ENCODE data around the gene PIP5K1B.

The PIP5K1B gene

GRCh38 chr9:68740561-68740960, 35.5 kb downstream of the PIP5K1B start:
- no peak for DNase-seq

GRCh38 chr9:68741234-68741633, 36.2 kb downstream of the PIP5K1B start:
- no peak for DNase-seq

GRCh38 chr9:68741704-68742332, 36.8 kb downstream of the PIP5K1B start:
- no peak for DNase-seq

- no peak for DNase-seq
Measured at GRCh38 chr9:68742333-68742730, 37.3 kb downstream of the PIP5K1B start.

GRCh38 chr9:68744426-68744825, 39.4 kb downstream of the PIP5K1B start:
- DNase-seq, result no peak

- DNase-seq, result no peak
Measured at GRCh38 chr9:68746525-68746924, 41.5 kb downstream of the PIP5K1B start.

- no peak for DNase-seq
Measured at GRCh38 chr9:68747043-68747533, 42.0 kb downstream of the PIP5K1B start.

GRCh38 chr9:68749135-68749534, 44.1 kb downstream of the PIP5K1B start:
- DNase-seq, result no peak

GRCh38 chr9:68749579-68750159, 44.6 kb downstream of the PIP5K1B start:
- no peak for DNase-seq

- no peak for DNase-seq
Measured at GRCh38 chr9:68750255-68750654, 45.2 kb downstream of the PIP5K1B start.

- no peak for DNase-seq
Measured at GRCh38 chr9:68750786-68751185, 45.7 kb downstream of the PIP5K1B start.

GRCh38 chr9:68751556-68751955, 46.5 kb downstream of the PIP5K1B start:
- DNase-seq, result no peak

GRCh38 chr9:68755051-68755450, 50.0 kb downstream of the PIP5K1B start:
- no peak for DNase-seq

- no peak for DNase-seq
Measured at GRCh38 chr9:68755752-68756151, 50.7 kb downstream of the PIP5K1B start.

- no peak for DNase-seq
Measured at GRCh38 chr9:68759981-68760673, 55.1 kb downstream of the PIP5K1B start.

GRCh38 chr9:68760674-68761333, 55.8 kb downstream of the PIP5K1B start:
- DNase-seq, result no peak

- no peak for DNase-seq
Measured at GRCh38 chr9:68762570-68762969, 57.5 kb downstream of the PIP5K1B start.

GRCh38 chr9:68763104-68763503, 58.1 kb downstream of the PIP5K1B start:
- no peak for DNase-seq

- DNase-seq, result no peak
Measured at GRCh38 chr9:68768619-68769018, 63.6 kb downstream of the PIP5K1B start.

- no peak for DNase-seq
Measured at GRCh38 chr9:68769852-68770251, 64.8 kb downstream of the PIP5K1B start.

- DNase-seq, result no peak
Measured at GRCh38 chr9:68771376-68771775, 66.3 kb downstream of the PIP5K1B start.

GRCh38 chr9:68775003-68775730, 70.1 kb downstream of the PIP5K1B start:
- no peak for DNase-seq
